SIG-M5 treated with dmso at 0.1 percent for 504 hours (cell line): ENCODE measurements around the gene TMEM50B.
"Not testable (repeated sequence)": the region's sequence is repeated elsewhere in the genome, so short reads cannot be mapped to it uniquely, and the experiment has no call there.

Experiments
- DNase-seq: peaks from one replicate; lab custom pipeline; 2025; ENCODE audit not compliant: unreplicated experiment; lab: John Stamatoyannopoulos, UW

TMEM50B gene

DNA sequence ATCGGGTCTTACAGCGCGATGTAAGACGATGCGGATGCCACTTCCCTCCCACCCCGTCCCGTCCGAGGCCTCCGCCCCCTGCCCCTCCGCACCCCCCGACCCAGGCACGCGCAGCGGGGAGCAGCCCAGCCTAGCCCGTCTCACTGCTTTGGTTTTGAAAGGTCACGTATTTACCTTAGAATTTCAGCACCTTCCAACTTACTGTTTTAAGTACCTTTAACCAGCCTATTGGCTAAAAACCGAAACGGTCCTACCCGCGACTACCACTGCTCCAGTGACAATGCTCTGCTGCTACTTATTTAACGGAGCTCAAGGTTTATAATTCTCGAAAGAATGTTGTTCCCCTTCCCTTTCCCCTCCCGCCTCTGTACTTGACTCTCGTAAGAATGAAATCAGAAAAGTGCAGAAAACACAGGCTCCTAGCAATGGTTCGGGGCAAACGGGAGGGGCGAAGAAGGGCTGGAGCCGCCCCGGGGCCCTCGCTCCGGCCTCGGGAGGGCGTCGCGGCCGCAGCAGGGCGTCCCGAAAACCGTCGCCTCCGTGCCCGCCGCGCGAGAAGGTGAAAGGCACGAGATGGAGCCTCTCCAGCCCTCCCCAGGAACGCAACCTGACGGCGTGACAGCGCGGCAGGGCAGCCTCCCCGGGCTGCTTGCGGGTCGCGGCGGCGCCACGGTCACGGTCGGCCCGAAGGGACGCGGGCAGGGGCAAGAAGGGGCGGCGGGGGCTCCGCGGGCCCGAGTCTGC, 667 bp downstream of the TMEM50B start:
- peak; percentile 51 for DNase-seq

DNA sequence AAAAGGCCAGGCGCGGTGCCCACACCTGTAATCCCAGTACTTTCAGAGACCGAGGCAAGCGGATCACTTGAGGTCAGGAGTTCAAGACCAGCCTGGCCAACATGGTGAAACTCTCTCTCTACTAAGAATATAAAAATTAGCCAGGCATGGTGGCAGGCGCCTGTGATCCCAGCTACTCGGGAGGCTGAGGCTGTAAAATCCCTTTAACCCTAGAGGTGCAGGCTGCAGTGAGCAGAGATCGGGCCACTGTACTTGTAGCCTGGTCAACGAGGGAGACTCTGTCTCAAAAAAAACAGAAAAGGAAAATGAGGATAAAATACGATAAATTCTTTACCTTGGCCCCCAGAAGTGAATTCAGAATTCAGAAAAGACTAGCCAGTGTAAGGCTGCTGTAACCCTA, 1.6 kb downstream of the TMEM50B start:
- DNase-seq = no peak

DNA sequence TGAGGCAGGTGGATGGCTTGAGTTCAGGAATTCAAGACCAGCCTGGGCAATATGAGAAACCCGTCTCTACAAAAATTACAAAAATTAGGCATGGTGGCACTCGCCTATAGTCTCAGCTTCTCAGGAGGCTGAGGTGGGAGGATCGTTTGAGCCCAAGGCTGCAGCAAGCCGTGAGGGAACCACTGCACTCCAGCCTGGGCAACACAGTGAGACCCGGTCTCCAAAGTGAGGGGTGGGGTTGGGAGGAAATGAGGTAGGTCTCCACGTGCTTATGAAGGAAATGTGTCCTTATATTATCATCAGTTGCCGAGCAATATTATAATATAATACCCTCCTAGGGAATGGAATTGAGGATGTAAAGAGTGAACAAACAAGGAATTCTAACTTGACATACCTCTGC, 2.7 kb downstream of the TMEM50B start:
- DNase-seq = no peak

DNA sequence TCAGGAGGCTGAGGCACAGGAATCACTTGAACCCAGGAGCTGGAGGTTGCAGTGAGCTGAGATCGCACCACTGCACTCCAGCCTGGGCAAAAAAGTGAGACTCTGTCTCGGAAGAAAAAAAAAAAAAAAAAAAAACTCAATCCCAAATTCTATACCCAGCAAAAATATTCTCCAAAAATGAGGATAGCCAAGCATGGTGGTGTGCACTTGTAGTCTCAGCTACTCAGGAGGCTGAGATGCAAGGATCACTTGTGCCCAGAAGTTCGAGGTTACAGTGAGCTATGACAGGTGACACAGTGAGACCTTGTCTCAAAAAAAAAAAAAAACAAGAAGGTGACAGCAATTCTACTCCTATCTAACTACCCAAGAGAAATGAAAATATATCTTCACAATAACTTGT, 6.4 kb downstream of the TMEM50B start:
- DNase-seq = no peak

DNA sequence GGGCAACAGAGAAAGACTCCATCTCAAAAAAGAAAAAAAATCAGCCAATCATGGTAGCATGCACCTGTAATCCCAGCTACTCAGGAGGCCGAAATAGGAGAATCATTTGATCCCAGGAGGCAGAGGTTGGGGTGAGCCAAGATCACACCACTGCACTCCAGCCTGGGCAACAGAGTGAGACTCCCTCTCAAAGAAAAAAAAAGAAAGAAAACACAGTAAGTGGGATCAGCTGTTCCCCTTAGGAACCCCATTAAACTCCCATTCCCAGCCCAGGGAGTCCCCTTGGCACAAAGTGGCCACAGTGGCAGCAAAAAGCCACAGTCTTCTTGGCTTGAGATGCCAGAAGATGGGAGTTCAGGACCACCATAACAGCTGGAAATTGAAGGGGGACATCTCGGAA, 9.1 kb downstream of the TMEM50B start:
- no peak for DNase-seq

DNA sequence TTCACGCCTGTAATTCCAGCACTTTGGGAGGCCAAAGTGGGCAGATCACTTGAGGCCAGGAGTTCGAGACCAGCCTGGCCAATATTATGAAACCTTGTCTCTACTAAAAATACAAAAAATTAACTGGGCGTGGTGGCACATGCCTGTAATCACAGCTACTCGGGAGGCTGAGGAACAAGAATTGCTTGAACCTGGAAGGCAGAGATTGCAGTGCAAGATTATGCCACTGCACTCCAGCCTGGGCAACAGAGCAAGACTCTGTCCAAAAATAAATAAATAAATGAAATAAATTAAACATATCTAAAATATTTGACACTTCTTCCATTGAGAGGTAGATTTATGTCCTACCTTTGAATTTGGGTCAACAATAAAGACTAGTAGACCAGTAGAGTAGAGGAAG, 10.6 kb downstream of the TMEM50B start:
- DNase-seq = not testable (repeated sequence)

DNA sequence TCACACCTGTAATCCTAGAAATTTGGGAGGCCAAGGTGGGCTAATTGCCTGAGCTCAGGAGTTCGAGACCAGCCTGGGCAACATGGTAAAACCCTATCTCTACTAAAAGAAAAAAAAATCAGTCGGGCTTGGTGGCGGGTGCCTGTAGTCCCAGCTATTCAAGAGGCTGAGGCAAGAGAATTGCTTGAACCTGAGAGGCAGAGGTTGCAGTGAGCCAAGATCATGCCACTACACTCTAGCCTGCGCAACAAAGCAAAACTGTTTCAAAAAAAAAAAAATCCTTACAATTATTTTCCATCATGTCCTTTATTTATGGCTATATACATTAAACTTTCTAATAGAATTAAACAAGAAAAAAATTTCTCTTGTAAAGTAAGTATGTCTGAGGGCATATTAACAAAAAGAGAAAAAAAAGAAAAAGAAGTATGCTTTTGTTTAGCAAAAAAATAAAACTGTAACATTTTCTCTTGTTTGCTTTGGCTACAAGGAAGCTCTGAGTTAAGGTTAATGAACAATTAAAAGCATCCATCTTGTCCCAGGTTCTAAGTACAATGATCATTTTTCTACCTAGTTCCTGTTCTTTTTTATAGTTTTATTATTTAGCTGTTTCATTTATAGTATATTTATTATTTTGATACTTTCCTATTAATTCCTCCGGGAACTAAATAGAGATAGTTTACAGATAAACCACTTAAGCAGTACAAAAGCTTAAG, 18.1 kb downstream of the TMEM50B start:
- no peak for DNase-seq

DNA sequence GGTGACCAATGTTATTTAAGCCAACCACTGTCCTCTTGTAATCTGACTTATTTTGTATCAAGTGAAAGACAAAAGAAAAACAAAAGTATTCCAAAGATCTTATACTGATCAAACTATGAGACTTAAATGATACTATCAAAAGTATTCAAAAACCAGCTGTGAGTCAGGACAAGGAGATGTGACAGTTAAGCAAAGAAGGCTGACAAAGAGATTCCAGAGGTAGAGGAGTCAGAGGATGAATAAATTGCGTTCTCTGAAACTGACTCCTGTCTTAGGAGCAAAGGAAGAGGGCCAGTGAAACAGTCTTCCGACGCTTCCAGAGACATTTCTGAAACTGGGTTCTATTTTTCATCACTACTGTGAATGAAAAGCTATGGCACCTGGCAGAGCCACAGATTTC, 20.9 kb downstream of the TMEM50B start:
- DNase-seq = no peak

DNA sequence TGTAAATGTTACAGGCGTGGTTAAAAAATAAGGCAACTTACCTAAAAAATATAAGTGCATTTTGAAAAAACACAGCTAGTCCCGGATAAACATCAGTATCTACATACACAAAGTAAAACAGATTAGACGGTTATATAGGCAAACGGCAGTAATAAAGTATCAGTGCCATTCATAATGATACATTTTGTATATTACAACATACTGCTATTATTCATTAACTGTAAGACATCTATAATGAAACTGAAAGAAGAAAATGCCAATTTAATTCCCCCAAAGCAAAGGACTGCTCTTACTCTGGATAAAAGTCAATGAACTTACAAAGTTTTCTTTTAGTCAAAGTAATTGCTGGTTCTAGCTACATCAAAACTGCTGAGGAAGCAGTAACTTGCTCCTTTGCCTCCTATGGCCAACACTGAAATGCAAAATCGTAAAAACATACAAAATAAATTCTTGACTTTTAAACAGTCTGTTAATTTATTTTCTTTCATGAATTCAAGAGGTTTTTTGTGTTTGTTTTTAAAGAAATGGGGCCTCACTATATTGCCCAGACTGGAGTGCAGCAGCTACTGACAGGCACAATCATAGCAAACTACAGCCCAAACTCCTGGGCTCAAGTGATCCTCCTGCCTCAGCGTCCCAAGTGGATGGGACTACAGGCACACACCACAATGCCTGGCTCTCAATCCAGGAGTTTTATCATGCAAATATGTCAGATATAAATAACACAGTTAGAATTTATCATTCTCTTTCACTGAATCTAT, 23.9 kb downstream of the TMEM50B start:
- DNase-seq = no peak

DNA sequence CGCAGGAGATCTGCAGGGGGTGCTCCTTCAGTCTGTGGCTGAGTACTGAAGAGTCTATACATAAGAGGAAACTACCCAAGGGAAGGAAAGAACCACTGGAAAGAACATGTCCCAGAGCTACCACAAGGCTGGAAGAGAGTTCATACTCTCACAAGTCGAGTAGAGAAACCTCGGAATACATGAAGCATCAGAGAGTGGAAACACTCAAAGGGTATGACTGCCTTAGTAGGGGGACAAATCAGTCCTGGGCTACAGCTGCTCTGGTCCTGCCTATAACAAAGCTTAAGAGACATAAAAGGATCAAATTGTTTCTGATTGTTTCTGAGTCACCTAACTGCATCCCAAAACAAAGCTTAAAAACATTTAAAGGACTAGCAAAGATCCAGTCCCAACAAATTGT, 27.4 kb downstream of the TMEM50B start:
- DNase-seq = no peak

DNA sequence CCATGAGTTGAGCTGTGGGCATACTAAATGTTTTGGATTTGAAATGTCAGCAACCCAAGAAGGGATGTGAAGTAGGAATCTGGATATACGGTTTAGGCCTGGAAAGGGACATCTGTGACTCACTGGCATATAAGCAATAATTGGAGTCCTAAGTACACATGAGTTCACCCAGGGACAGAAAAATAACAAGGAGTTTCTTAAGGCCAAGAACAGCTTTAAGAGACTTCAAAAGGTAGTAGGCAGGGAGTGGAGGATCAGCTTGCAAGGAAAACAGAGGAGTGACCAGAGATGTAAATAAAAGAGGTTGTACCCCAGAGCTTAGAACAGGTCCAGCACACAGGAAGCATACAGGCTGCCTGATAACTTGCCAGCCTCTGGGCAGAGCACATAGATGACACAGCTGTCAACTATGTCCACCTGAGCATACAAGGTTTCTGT, 28.1 kb downstream of the TMEM50B start:
- DNase-seq = no peak

DNA sequence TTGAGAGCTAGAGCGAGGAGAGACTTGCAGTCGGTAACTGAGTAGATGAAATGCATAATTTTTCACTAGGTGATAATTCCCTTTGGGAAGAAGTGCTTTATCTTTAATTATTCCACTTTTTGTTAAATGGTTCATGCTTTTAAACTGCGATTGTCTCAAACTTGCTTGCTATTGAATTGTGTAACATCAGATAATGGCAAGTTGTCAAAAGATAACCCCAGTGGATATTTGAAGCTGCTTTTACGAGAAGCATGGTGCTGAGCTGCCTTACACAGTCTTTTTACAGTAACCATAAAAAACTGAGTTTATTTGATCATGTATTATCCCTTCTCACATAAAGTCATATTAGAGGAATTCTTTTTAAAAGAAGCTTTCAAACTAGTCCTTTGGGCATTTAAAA, 30.2 kb downstream of the TMEM50B start:
- no peak for DNase-seq

DNA sequence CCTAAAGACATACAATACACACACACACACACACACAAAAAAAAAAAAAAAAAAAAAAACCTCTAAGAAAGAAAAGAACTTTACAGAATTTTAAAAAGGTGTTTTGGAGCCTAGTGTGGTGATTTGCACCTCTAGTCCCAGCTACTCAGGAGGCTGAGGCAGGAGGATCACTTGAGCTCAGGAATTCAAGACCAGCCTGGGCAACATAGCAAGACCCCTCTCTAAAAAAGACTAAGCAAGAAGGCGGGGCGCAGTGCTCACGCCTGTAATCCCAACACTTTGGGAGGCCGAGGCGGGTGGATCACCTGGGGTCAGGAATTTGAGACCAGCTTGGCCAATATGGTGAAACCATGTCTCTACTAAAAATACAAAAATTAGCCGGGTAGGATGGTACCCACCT, 33.2 kb downstream of the TMEM50B start:
- not testable (repeated sequence) for DNase-seq

DNA sequence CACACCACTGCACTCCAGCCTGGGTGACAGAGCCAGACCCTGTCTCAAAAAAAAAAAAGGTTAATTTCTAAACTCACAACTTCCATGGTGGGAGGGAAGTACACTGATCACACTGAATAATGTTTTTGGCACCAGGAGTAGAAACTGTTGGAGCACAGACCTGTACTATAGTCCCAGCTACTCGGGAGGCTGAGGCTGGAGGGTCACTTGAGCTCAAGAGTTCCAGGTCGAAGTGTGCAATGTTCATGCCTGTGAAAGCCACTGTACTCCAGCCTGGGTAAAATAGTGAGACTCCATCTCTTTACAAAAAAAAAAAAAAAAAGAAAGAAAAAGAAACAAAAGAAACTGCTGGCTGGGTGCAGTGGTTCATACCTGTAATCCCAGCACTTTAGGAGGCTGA, 35.3 kb downstream of the TMEM50B start:
- DNase-seq = no peak

DNA sequence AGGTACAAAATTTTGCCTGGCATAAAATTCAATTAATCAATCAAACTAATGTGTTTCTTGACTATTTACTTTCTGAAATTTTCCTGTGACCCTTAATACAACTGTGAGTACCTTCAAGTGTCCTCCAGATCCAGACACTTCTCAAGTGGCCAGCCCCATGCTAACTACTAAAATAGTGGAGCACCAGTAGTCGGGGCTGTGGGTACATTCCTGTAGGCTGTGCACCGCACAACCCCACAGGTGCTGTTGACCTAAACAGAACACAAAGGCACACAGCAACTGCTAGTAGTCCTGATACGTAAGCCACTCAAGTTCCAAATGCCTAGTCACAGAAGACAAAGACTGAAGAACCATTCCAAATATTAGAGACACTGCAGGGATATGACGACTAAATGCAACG, 36.6 kb downstream of the TMEM50B start:
- DNase-seq = no peak

DNA sequence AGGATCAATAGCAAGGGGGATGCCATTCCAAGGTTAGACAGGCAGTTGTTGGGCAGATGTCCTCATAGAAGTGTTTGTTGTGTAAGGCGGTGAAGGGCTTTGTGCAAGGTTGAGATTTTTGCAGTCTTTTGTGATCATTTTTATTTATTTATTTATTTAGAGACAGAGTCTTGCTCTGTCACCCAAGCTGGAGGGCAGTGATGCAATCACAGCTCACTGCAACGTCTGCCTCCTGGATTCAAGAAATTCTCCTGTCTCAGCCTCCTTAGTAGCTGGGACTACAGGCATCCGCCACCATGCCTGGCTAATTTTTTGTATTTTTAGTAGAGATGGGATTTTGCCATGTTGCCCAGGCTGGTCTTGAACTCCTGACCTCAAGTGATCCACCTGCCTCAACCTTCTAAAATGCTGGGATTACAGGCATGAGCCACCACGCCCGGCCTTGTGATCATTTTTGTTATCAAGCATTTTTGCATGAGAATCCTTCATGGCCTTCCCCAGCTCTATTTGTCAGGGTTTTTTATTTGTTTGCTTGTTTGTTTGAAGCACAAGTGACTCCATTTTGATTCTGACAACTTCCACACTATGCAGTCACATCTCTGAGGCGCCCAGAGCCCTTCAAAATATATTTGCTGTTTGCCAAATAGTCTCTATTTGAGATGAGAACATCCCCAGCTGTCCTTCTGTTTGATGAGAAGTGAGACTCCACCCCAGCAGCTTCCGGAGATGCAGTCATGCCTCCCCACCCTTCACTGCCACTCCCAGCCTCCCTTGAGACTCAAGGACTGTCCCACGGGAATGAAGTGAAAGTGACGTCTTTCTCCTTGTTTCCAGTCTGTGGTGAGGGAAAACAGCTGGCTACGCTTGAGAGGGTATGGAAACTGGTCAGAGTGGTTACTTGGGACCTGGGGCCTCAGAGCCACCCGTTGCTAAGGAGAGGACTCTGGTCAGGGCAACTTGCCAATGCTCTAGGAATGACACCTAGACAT, 38.0 kb downstream of the TMEM50B start:
- DNase-seq = no peak

DNA sequence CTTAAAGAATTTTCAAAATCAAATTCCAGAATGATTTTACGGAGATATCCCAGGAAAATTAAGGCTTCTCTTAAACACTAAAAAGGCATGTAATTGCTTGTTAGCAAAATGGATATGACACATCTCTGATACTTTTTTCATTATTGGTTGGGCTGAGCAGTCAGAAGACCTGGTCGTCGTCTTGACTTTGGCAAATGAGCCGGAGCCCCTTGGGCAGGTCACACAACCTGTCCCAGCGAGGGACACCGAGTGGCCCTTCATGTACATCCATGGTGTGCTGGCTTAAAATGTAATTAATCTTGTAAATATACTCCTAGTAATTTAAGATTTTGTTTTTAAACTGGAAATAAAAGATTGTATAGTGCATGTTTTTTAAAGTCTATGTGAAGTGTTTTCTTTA, 42.6 kb downstream of the TMEM50B start:
- DNase-seq = no peak

DNA sequence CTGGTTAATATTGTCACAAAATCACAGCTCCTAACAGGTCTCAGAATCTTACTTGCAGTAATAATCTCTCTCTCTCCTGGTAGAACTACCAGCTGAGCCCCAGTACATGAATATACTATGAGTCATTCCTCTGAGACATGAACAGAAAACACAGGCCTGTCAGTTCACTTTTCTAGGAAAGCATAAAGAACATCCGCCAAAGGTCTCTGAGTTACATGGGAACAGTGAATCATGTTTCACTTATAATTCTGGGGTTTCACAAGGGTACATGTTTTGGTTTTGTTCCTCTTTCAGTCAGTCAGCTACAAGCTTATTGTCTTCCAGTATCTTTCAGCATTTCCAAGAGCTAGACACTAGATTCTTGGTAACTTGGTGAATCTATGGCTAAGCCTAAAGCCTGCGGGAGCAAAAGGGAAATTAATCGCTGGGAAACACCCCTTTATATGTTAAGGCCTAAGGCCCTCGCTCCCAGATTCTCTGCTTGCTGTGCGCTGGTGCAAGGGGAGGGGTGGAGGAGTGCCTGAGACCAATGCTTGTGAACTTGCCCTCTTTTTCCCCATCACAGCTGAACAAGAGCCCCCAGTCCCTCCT, 44.9 kb downstream of the TMEM50B start:
- DNase-seq = peak; percentile 99

DNA sequence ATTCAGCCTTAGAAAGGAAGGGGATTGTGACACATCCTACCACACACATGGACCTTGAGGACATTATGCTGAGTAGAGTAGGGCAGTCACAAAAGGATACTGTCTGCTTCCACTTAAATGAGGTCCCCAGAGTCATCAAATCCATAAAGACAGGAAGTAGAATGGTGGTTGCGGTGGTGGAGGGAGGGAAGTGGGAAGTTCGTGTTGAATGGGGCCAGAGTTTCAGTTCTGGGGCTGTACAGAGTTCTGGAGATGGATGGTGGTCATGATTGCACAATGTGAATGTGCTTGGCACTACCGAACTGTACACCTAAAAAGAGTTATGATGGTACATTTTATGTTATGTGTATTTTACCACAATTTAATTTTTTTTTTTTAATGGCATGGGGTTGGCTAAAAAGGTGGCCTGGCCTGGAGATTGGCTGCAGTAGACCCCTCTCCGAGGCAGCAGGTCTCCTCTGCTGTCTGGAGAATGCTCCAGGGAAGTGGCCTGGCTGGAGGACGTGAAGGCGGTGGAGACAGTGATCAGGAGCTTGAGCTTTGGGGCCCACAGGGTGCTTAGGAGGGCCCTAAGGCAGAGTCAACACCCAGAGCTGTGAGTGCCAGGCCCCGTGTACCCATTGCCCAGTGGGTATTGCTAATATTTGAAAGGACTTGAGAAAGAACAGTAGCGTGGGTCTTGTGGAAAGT, 46.2 kb downstream of the TMEM50B start:
- peak; percentile 95 for DNase-seq

DNA sequence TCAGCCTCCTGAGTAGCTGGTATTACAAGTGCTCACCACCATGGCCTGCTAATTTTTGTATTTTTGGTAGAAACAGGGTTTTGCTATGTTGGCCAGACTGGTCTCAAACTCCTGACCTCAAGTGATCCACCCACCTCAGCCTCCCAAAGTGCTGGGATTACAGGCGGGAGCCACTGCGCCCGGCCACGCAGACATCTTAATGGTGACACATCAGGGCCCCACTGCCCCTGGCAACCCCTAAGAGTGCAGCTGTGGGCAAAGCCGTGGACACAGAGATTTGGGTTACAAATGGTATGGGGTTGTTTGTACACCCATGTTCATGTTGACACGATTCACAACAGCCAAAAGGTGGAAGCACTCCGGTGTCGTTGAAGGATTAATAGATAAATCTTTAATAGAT, 46.8 kb downstream of the TMEM50B start:
- no peak for DNase-seq
